Activated T-cell treated with anti-CD3 and anti-CD28 coated beads, Interleukin-2, amount 50 U/mL, for 4 hours (primary cell): Measurements from ENCODE around the gene IL13. TPM values are rescaled to one million over a fixed set of nuclear protein-coding genes. Genes with fewer than 3 reads are reported as not detected.

Experiments
- total RNA-seq, 3 donors: library from RNA; stranded (reverse); gene quantifications; one replicate each; pipeline ENCODE4 v1.2.1, GENCODE V29; 2021

The IL13 gene
- total RNA-seq, 3 donors from 2014 or later = 12.5 to 56.8 (median 26.9) TPM

Other genes with a start within 250 kb of the IL13 start
- 100 to 1,000 TPM; 342 to 390 (median 377) TPM for gene IRF1, start 167.4 kb upstream of the IL13 start, total RNA-seq
- 10 to 100 TPM in 2 of 3 donors, 1 to 10 TPM in 1; 3.6 to 24.1 (median 17.5) TPM for gene IL5, start 114.7 kb upstream of the IL13 start, total RNA-seq
- gene RAD50, start 101.2 kb upstream of the IL13 start, total RNA-seq = 10 to 100 TPM; 42.7 to 46.8 (median 43.6) TPM
- gene IL4, start 15.8 kb downstream of the IL13 start, total RNA-seq = 10 to 100 TPM; 17.9 to 45.9 (median 18.5) TPM
- 10 to 100 TPM in 2 of 3 donors, 1 to 10 TPM in 1; 9.4 to 12.9 (median 10.3) TPM for gene KIF3A, start 79.4 kb downstream of the IL13 start, total RNA-seq
- gene CCNI2, start 89.3 kb downstream of the IL13 start, total RNA-seq = 1 to 10 TPM; 5.2 to 7.7 (median 7.4) TPM
- gene SEPTIN8, start 119.1 kb downstream of the IL13 start, total RNA-seq = 10 to 100 TPM; 12.8 to 18.2 (median 13.7) TPM
- gene SOWAHA, start 155.1 kb downstream of the IL13 start, total RNA-seq = under 1 TPM in 1 of 3 donors, not detected in 2; 0.05 TPM
- gene SHROOM1, start 172.5 kb downstream of the IL13 start, total RNA-seq = 1 to 10 TPM in 1 of 3 donors, under 1 TPM in 2; 0.79 to 1.4 (median 0.83) TPM
- gene GDF9, start 208.3 kb downstream of the IL13 start, total RNA-seq = under 1 TPM; 0.27 to 0.89 (median 0.32) TPM
- gene UQCRQ, start 208.5 kb downstream of the IL13 start, total RNA-seq = 100 to 1,000 TPM; 475 to 549 (median 490) TPM
- 1 to 10 TPM; 1.9 to 2.1 (median 1.9) TPM for gene LEAP2, start 215.5 kb downstream of the IL13 start, total RNA-seq